Erythroblast (primary cell): ENCODE measurements around the gene SOX12.

Experiments used
- GATA1 ChIP-seq: IDR thresholded peaks from 2 replicates; pipeline ENCODE4 v1.6.1; 2011; ENCODE audit warnings: low read depth, mild to moderate bottlenecking, control low read depth, low read length, moderate library complexity
- POLR2A ChIP-seq: IDR thresholded peaks from 2 replicates; pipeline ENCODE4 v1.6.1; 2011; ENCODE audit warnings: mild to moderate bottlenecking, low read length

DNA sequence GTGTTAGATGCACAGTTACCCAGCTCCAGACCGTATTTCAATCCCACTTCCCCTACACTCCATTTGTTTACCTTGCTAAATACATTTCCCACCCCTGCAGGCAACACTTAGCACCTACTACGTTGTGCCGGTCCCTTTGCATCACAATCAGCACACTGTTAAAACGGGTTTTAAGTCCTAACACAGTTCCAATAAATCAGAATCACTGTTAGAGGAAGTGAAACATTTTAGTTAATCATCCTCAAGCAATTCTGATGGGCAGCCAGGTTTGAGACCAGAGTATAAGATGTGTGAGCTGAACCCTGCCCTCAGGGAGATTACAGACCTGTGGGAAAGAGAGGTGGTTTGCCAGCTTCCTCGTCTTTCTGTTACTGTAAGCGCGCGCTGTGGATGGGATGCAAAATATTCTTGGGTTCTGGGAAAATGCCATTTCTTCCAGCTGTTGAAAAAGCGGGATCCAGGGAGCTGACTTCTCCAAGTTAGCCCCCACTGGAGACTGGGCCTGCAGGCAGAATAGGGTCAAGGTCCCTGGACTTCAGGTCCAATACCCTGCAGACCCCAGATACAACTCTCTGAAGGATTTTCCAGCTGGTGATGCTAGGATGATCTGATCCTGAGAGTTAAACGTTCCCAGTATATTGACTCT lies 24.9 kb upstream of the SOX12 start:
- TF ChIP-seq POLR2A (no peak), GATA1 (no peak)
